HG03139 (cell line): ENCODE measurements around the gene PLLP.

Experiments used
- ATAC-seq: cut with Tn5 transposase; IDR thresholded peaks from one replicate; pipeline ENCODE4 v1.9.1; 2021; ENCODE audit not compliant: unreplicated experiment

PLLP gene, protein sequence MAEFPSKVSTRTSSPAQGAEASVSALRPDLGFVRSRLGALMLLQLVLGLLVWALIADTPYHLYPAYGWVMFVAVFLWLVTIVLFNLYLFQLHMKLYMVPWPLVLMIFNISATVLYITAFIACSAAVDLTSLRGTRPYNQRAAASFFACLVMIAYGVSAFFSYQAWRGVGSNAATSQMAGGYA

DNA sequence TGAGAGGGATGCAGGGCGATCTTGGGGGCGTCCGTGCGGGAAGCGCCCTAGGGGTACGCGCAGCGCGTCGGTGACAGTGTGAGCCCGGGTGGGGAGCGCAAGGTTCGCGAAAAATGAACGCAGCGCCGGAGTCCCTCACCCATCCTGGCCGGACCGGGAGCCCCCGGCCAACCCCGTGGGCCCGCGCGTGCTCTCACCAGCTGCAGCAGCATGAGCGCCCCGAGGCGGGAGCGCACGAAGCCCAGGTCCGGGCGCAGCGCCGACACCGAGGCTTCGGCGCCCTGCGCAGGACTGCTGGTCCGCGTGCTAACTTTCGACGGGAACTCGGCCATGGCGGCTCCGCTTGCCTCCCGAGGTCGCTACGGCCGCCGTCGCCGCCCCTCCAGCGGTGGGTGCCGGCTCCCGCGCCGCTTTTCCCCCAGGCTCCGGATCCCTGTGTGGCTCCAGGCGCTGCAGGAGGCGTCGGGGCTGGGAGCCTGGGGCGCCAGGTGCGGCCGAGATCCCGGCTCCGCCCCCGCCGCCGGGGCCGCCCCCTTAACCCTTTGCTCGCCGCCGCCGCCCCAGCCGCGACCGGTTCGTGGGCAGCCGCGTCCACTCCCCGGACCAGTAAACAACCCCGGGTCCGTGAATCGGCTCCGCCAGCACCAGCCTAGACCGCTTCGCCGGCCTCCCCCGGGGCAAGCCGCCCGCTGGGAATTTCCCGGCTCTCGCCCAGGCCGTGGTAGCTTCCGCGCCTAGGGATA is at the start of gene PLLP:
PLLP (minus strand) TSS at position 464 of the 743 bp plus-strand sequence; CDS start at position 332, 132 bp downstream.
- ATAC-seq: no peak

DNA sequence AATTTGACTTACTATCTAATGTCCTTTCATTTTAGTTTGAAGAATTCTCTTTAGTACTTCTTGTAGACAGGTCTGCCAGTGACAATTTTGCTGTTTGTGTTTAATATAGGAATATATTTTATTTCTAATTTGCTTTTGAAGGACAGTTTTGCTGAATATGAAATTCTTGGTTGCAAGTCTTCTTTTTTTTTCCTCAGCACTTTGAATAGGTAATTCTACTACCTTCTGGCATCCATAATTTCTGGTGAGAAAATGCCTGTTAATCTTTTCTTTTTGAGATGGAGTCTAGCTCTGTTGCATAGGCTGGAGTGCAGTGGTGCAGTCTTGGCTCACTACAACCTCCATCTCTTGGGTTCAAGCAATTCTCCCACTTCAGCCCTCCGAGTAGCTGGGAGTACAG is 48.9 kb upstream of the PLLP start:
- ATAC-seq: no peak

DNA sequence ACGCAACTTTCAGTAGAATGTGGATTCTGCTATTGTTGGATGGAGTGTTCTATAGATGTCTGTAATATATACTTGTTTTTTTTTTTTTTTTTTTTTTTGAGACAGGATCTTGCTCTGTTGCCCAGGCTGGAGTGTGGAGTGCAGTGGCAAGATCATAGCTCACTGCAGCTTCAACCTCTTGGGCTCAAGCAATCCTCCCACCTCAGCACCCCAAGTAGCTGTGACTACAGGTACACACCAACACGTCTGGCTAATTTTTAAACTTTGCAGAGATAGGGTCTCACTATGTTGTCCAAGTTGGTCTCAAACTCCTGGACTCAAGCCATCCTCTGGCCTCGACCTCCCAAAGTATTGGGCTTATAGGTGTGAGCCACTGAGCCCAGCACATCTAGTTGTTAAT is 46.9 kb upstream of the PLLP start:
- ATAC-seq: no peak

DNA sequence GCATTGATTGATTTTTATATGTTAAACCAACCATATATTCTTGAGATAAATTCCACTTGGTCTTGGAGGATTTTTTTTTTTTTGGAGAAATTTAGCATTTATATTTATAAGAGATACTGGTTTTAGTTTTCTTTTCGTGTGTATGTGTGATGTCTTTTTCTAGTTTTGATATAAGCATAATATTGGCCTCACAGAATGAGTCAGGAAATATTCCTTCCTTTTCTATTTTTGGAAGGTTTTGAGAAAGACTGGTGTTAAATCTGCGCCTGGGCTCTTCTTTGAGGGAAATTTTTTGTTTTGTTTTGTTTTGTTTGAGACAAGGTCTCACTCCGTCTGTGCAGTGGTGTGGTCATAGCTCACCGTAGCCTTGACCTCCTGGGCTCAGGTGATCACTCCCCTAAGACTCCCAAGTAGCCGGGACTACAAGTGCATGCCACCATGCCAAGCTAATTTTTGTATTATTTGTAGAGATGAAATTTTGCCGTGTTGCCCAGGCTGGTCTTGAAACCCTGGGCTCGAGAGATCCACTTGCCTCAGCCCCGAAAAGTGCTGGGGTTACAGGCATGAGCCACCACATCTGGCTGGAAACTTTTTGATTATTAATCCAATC is 45.4 kb upstream of the PLLP start:
- ATAC-seq: no peak

DNA sequence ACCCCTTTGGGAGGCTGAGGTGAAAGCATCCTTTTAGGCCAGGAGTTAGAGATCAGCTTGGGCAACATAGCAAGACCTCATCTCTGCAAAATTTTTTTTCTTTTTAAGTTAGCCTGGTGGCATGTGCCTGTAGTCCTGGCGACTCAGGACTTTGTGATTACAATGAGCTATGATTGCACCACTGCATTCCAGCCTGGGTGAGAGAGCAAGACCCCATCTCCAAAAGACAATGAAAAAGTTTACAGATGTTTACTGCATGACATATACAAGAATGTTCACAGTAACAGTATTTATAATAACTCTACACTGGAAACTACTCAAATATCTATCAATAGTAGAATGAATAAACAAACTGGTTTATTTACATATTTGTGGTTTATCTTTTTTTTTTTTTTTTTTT is 41.0 kb upstream of the PLLP start:
- no peak for ATAC-seq

DNA sequence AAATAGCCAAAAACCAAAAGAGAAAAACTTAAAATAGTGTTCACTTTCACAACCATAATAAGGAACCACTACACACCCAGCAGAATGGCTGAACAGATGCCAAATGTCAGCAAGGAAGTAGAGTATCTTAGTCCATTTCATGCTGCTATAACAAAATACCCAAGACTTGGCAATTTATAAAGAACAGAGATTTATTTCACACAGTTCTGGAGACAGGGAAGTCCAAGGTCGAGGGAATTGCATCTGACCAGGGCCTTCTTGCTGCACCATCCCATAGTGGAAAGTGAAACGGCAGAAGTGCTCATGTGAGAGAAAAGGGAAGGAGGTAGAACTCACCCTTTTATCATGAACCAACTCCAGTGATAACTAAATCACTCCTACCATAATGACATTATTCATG is 40.3 kb upstream of the PLLP start:
- ATAC-seq: no peak

DNA sequence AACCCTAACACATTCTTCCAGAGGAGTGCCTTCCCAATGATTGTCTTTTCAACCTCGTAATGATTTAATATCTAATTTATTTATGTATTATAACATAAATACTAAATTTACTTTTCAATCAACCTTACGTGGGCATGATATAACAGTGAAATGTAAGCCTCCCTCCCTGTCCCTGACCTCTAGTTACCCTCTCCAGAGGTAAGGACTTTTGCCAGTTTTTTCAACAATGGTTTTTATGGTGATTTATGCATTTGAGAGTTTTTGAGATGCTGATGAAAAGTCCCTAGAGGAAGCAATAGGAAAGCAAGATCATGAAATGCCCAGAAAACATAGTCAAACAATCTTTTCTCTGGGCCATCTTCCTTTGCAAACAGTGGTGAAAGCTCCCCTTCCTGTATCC is 35.2 kb upstream of the PLLP start:
- ATAC-seq: no peak

DNA sequence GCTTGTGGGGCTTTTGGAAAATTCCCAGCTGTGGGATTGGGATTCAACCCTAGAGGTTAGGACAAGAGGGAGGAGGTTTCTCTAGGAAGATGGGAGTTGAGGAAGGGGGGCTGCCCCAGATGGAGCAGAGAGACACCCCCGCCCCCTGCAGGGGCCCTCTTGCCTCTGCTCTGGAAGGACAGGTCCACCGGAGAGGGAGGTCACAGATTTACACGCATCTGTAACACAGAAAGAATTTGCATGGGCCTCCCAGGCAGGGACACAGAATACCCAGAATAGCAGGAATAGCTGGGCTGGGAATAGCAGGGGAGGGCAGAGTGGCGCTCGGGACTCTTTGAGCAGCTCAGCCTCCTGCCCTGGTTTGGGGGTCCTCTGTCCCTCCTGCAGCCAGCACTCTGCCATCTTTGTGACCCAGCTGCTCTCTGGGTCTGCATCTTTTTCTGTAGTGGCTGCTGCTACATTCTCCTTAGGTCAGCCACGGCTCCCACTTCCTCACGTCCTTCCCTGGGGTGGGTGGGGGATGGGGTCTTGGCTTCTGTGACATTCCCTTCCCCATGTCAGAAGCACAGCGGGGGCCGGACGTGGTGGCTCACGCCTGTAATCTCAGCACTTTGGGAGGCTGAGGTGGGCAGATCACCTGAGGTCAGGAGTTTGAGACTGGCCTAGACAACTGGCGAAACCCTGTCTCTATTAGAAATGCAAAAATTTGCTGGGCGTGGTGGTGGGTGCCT is 33.9 kb upstream of the PLLP start:
- ATAC-seq: no peak

DNA sequence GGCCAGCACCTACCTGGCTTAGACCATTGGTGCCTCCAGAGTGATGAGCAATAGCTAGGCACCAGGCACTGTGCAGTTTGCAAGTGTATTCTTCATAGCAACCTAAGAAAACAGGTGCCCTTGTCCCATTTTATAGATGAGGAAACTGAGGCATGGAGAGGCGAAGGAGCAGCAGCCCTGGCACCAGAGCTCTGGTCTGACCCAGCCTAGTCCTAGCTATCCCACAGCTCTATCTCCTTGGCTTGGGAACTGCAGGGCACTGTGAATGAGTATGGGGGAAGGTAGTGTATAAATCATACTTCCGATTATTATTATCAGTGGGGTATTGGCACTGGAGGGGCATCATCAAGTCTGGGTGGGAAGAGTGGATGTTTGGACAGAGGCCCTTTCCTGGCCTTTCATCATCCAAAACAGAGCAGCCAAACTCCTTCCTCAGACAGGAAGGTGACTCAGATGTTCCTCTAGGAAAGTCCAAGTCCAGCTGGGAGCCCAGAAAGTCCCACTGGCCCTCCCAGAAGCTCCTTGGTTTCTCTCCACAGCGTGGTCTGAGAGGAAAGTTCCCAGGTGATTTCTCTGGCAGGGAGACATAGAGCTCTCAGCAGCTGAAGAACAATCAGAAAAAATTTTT is 32.0 kb upstream of the PLLP start:
- ATAC-seq: no peak

DNA sequence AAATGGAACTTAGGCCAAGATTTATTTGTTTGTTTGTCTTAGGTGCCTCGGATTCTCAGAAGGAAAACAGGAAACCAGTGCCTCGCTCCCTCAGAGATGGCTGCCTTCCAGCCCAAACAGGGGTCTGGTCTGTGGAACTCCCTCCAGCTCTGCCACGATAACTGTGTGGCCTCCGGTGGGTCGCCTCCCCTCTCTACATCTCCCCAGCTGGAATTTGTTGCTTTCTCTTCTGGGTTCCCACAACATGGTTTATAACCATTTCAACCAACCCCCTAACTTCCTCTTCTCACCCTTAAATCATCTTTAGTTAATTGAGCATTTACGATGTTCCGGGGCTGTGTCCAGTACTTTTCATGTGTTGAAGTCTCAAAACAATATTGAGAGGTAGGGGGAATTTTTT is 30.9 kb upstream of the PLLP start:
- ATAC-seq: no peak

DNA sequence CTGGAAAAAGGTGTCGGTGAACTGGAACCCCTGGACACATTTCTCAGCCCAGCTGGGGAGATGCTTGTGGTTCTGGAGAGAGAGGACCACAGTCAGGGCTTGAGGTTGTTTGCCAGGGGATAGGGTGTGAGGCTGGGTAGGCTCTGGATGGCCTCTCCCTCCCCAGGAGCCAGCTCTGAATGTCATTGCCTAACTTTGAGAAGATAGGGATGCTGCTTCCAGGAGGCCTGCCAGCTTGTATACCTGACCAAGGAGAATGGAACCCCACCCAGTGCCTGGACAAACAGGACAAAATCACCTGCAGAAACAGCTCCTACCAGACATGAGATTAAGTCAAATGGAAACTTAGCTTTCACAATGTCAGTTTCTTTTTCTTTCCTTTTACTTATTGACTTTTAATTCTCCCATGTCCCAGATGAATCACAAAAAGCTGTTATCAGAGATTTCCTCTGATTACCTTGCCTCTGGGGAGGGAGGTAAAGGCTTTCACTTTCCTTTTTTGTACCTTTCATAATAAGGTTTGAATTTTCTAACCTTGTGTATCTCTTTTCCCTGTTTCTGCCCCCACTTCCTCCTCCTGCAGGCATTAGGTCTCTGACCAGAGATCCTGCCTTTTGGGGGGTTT is 29.8 kb upstream of the PLLP start:
- no peak for ATAC-seq

DNA sequence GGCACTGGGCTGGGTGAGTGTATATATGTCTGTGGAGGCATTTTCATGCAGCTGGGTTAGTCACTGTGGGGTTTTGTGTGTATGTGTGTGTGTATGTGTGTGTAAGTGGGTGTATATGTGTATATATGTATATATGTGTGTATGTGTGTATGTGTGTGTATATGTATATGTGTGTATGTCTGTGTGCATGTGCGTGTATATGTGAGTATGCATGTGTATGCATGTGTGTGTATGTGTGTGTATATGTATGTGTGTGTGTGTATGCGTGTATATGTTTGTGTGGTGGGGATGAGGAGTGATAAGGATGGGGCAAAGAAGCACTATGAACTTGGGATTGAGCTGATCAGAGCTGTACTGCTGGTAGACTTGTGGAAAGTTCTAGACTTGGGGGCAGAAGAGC is 29.0 kb upstream of the PLLP start:
- no peak for ATAC-seq

DNA sequence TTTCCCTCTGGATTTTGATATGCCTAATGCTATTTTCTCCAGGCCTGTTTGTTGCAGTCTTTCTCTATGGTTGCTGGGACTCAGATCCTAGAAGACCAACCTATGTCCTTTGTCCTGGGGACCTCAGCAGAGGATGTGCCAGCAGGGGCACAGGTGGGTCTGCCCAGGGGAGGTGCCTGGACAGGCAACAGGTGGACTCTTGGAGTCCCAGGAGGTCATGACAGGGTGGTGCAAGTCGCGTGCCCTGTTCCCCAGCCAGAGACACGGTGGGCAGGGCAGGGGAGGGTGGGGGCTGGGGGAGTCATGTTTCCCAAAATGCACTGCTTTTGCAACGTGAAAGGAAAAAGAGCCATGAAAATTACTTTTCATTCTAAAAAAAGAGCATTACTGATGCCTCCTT is 26.3 kb upstream of the PLLP start:
- ATAC-seq: no peak

DNA sequence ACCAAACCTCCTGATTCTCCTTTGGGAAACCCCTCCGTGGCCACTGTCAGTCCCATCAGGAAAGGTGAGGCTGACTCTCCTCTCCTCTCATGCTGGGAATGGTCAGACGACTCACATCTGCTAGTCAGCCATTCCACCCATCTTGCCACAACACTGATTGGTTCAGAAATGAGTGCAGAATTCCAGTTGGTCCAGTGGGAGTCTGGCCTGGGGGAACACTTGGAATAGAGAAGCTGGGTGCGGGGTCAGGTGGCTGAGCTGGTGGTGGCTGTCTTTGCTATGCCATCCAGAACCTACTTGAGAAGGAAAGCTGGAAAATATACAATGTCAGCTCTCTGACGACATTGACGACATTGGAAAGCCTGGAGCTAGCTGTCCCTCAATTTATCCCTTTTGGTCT is 23.6 kb upstream of the PLLP start:
- no peak for ATAC-seq

DNA sequence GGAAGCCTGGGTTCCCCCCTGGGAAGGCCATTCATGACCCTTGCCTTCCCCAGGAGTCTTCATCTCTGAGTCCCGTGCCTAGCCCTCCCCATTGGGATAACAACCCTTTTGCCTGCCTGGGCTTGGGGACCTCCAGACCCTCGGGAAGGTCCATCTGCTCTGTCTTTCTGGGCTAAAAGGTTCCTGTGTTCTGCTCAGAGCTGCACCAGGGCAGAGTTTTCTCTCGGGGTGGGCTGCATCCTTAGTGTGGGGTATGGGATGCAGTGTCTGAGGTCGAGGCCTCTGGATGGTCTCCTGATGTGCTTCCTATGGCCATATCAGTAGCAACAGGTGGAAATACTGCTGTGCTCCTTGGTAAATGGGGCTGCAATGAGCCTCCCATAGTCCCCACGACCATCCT is 22.9 kb upstream of the PLLP start:
- no peak for ATAC-seq

DNA sequence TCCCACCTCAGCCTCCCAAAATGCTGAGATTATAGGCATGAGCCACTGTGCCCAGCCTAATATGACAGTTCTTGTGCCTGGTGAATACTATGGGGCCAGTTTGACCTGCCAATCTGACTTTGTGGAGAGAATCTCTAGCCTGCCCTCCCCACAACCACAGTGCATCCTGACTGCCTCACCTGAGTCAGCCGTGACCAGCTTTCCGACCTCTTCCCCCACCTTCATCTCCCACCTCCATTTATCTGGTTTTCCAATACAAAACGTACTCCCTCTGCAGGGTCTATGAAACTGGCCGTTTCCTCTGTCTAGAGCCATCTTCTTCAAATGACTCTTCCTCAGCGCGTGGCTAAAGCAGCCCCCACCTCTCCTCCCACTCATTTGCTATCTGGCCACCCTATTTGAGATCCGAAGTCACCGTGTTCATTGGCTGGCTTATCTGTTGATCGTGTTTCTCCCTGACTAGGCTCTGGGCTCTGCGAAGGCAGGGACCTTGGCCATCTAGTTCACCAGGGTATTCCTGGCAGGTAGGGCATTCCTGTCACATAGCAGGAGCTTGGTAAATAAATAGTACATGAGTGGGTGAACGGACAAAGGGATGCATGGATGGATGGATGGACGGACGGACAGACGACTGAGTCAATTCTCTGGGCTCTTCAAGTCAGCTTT is 22.3 kb upstream of the PLLP start:
- no peak for ATAC-seq

DNA sequence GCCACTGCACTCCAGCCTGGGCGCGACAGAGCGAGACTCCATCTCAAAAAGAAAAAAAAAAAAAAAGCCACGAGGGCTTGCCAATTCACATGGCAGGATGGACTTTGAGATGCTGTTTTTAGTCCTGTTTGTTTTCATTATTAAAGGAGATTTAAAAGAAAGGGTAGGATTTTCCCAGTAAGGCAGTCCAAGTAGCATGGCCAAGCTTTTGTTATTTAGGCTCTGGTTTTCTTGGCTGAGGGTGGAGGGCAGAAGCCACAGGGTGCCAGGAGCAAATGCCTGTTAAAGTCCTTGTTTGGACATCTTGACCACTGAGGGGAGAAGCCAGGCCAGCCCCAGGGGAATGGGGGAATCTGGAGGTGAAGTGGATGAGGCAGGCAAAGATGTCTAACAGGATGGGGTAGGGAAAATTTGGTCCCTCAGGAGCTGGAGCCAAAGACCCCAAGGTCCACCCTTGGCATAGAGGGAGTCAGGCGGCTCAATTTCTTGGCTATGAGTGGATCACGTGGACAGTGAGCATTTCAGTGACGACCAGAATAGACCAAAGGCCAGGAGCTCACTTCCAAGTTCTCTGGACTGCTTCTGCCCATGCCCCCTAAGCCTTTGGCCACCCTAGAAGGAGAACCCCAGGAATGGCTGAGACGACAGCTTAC is 20.8 kb upstream of the PLLP start:
- no peak for ATAC-seq

DNA sequence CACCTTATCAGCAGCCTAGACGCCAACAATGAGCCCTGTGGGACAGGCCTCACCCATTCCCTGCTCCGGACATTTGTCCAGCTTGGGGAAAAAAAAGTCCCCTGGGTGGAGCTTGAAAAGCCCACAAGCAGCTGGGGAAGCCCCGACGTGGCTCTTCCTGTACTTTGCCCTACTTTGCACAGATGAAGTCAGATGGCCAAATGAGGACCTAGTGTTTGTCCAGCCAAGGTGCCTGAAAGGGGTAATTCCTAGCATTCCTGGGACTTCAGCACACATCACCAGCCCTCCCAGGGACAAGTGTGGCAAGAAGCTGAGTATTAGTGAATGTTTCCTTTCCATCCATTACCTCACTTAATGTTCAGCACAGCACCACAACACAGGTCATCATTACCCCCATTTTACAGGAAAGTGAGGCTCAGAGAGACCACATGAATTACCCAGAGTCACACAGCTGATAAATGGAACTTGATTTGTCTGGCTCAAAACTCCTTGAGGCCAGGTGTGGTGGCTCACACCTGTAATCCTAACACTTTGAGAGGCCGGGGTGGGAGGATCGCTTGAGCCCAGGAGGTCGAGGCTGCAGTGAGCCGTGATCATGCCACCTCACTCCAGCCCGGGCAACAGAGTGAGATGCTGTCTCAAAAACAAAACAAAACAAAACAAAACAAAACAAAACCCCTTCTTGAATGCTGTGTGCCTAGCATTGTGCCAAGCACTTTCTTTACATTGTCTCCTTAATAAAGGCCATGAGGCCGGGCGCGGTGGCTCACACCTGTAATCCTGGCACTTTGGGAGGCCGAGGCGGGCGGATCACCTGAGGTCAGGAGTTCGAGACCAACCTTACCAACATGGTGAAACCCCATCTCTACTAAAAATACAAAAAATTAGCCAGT is 19.9 kb upstream of the PLLP start:
- ATAC-seq: no peak

DNA sequence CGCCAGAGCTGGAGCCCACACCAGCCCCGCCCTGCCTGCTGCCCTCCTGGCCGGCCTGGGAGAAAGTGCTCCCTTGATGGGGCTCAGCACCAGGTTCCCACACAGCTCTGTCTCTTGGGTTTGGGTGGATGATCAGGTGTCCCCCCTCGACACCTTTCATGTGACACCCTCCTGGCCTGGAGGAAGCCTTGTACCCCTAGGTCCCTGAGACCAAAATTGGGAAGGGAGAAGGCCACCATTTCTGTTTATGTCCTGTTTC is 19.4 kb upstream of the PLLP start:
- no peak for ATAC-seq
